GM18499 (cell line): Measurements from ENCODE around the gene GLIS2.

Experiments
- ATAC-seq: cut with Tn5 transposase; IDR thresholded peaks from one replicate; pipeline ENCODE4 v1.9.1; 2021; ENCODE audit warnings: moderate number of reproducible peaks; ENCODE audit not compliant: insufficient read depth, unreplicated experiment

Gene GLIS2

GRCh38 chr16:4295581-4295980 is 20.3 kb upstream of the GLIS2 start:
- ATAC-seq: no peak

- no peak for ATAC-seq
These were observed 18.4 kb upstream of the GLIS2 start for GRCh38 chr16:4297480-4297879.

GRCh38 chr16:4298761-4299522 is 16.9 kb upstream of the GLIS2 start:
- no peak for ATAC-seq

GRCh38 chr16:4301177-4301576 is 14.7 kb upstream of the GLIS2 start:
- no peak for ATAC-seq

- no peak for ATAC-seq
These were observed 13.9 kb upstream of the GLIS2 start for GRCh38 chr16:4301968-4302367.

GRCh38 chr16:4303973-4304372 is 11.9 kb upstream of the GLIS2 start:
- no peak for ATAC-seq

GRCh38 chr16:4306470-4307214 is 9.2 kb upstream of the GLIS2 start:
- ATAC-seq: no peak

- ATAC-seq: peak; percentile 78
These were observed 8.4 kb upstream of the GLIS2 start for GRCh38 chr16:4307215-4308037.

- no peak for ATAC-seq
These were observed 6.6 kb upstream of the GLIS2 start for GRCh38 chr16:4309102-4309832.

- ATAC-seq: no peak
These were observed 6.0 kb upstream of the GLIS2 start for GRCh38 chr16:4309833-4310266.

GRCh38 chr16:4313563-4314531 is 2.0 kb upstream of the GLIS2 start:
- no peak for ATAC-seq

- ATAC-seq: no peak
These were observed 1.2 kb upstream of the GLIS2 start for GRCh38 chr16:4314532-4315185.

GRCh38 chr16:4316108-4316863 is 419 bp downstream of the GLIS2 start:
- no peak for ATAC-seq

GRCh38 chr16:4316864-4317531 is 1.1 kb downstream of the GLIS2 start:
- ATAC-seq: no peak

GRCh38 chr16:4317532-4318450 is 1.9 kb downstream of the GLIS2 start:
- no peak for ATAC-seq

GRCh38 chr16:4318451-4318910 is 2.6 kb downstream of the GLIS2 start:
- ATAC-seq: no peak
